T47D (cell line): Measurements from ENCODE around the gene TTYH3.

Source experiments
- DNase-seq, 2 experiments: peaks; one replicate each; pipeline versions ENCODE4 v3.0.0 to v3.0.0-alpha.2; 2011 to 2012; ENCODE audit warnings: low read depth in 1 of 2, low spot score in 1 of 2
- JUND ChIP-seq: IDR thresholded peaks from 2 replicates; pipeline ENCODE4 v1.6.1; 2012; ENCODE audit warnings: low read depth
- in situ Hi-C: cut with HindIII; loops from 2 replicates; pipeline ENCODE4 v1.10.0; 2016; ENCODE audit warnings: low sequenced_read_pairs, low pct_unique_long_range_greater_than_20kb

TTYH3 gene

GRCh38 chr7:2637505-2638223 lies 5.9 kb downstream of the TTYH3 start:
- TF ChIP-seq JUND = no peak
- in situ Hi-C loops = no loop called here
- no peak for DNase-seq

GRCh38 chr7:2638224-2638991 lies 6.6 kb downstream of the TTYH3 start:
- no peak for TF ChIP-seq JUND
- no peak for DNase-seq
- in situ Hi-C loops = no loop called here

- DNase-seq = no peak
- in situ Hi-C loops = no loop called here
Observed at GRCh38 chr7:2639181-2639681, 7.4 kb downstream of the TTYH3 start.

GRCh38 chr7:2639695-2640481 lies 8.1 kb downstream of the TTYH3 start:
- DNase-seq = no peak
- in situ Hi-C loops = no loop called here
- TF ChIP-seq JUND = no peak

More at GRCh38 chr7:2639181-2639681, 7.4 kb downstream of the TTYH3 start:
- no peak for TF ChIP-seq JUND

- DNase-seq = peak in 1 of 2 experiments; percentile 39
- in situ Hi-C loops = no loop called here
- TF ChIP-seq JUND = no peak
Observed at GRCh38 chr7:2640482-2640830, 8.7 kb downstream of the TTYH3 start.

GRCh38 chr7:2640846-2641316 lies 9.1 kb downstream of the TTYH3 start:
- no peak for TF ChIP-seq JUND
- in situ Hi-C loops = no loop called here
- DNase-seq = no peak

GRCh38 chr7:2641406-2642393 lies 9.9 kb downstream of the TTYH3 start:
- in situ Hi-C loops = no loop called here

GRCh38 chr7:2643386-2644219 lies 11.8 kb downstream of the TTYH3 start:
- in situ Hi-C loops = no loop called here
- DNase-seq = peak in 1 of 2 experiments; percentile 46
- no peak for TF ChIP-seq JUND

More at GRCh38 chr7:2641406-2642393, 9.9 kb downstream of the TTYH3 start:
- no peak for DNase-seq
- TF ChIP-seq JUND = no peak

- no peak for TF ChIP-seq JUND
- no peak for DNase-seq
- in situ Hi-C loops = no loop called here
Observed at GRCh38 chr7:2644220-2644561, 12.4 kb downstream of the TTYH3 start.

- TF ChIP-seq JUND = no peak
- in situ Hi-C loops = no loop called here
- no peak for DNase-seq
Observed at GRCh38 chr7:2644562-2645273, 12.9 kb downstream of the TTYH3 start.
